ENCODE measurements around the gene SIN3B.

SIN3B gene

GRCh38 chr19:16928351-16928750 lies 99.2 kb downstream of the SIN3B start:
- Histone ChIP-seq H3K4me3 (ENCODE audit: low read length) (no peak overlapping the region), H3K79me2 (ENCODE audit: control insufficient read depth, low read length) (no peaks in the 10 kb centered on the region), H3K9me2 (replicated peaks; ENCODE audit: control insufficient read depth, low read length) (no peaks in the 10 kb centered on the region), H3K36me3 (ENCODE audit: control insufficient read depth, low read length) (no peaks in the 10 kb centered on the region), H4K20me1 (ENCODE audit: control insufficient read depth, insufficient read depth, low read depth, low read length) (no peaks in the 10 kb centered on the region), H3K27ac (ENCODE audit: low read depth, low read length) (no peak overlapping the region), H3K4me2 (ENCODE audit: low read length) (no peak overlapping the region), H3K9me3 (ENCODE audit: control insufficient read depth, insufficient read depth, low read length) (peaks cover 8% of the 10 kb centered on the region; the same call in 1 of the 2 replicates), H3K27me3 (ENCODE audit: control insufficient read depth, low read length) (peaks cover 5% of the 10 kb centered on the region; the same call in 1 of the 2 replicates), H3F3A (ENCODE audit: control insufficient read depth, insufficient read depth) (no peaks in the 10 kb centered on the region), H3K4me1 (ENCODE audit: control insufficient read depth, low read length) (no peaks in the 10 kb centered on the region)
- TF ChIP-seq CTCF (IDR thresholded peaks at IDR 0.05; ENCODE audit: low read depth, low read length, poor library complexity, severe bottlenecking) (no peak), EZH2phosphoT487 (IDR thresholded peaks at IDR 0.05; ENCODE audit: borderline replicate concordance, low read length) (no peak)

DNA sequence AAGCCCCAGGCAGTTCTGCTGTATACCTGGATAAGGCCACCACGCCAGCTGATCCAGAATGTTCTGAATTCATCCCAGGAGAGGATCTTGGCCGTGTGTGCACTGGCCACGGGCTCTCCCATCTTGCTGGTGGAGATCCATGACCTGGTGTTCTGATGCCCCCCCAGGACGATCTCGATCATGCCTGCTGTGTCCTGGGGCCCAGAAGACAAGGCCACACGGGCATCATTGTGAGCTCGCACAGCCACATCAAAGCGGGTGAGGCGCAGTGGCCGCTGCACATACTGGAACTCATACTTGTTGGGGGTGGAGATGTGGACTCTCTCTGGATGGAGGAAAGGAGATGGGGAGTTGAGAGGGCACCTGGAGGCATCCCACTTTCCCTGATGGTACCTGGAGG lies 99.7 kb downstream of the SIN3B start:
- Histone ChIP-seq H3K9me3 (ENCODE audit: control insufficient read depth, insufficient read depth, low read length) (peaks cover 10% of the 10 kb centered on the region; the same call in 1 of the 2 replicates), H3K27me3 (ENCODE audit: control insufficient read depth, low read length) (peaks cover 11% of the 10 kb centered on the region), H3K27ac (ENCODE audit: low read depth, low read length) (no peak overlapping the region), H3K36me3 (ENCODE audit: control insufficient read depth, low read length) (no peaks in the 10 kb centered on the region), H3K4me1 (ENCODE audit: control insufficient read depth, low read length) (no peaks in the 10 kb centered on the region), H3K79me2 (ENCODE audit: control insufficient read depth, low read length) (no peaks in the 10 kb centered on the region), H4K20me1 (ENCODE audit: control insufficient read depth, insufficient read depth, low read depth, low read length) (no peaks in the 10 kb centered on the region), H3F3A (ENCODE audit: control insufficient read depth, insufficient read depth) (no peaks in the 10 kb centered on the region), H3K9me2 (replicated peaks; ENCODE audit: control insufficient read depth, low read length) (no peaks in the 10 kb centered on the region), H3K4me3 (ENCODE audit: low read length) (no peak overlapping the region), H3K4me2 (ENCODE audit: low read length) (no peak overlapping the region)
- no peak for TF ChIP-seq CTCF (IDR thresholded peaks at IDR 0.05; ENCODE audit: low read depth, low read length, poor library complexity, severe bottlenecking)
- no peak for TF ChIP-seq EZH2phosphoT487 (IDR thresholded peaks at IDR 0.05; ENCODE audit: borderline replicate concordance, low read length)
